GOT3 (cell line): Measurements from ENCODE around the gene PIEZO2.
"Not testable (repeated sequence)": the region's sequence is repeated elsewhere in the genome, so short reads cannot be mapped to it uniquely, and the experiment has no call there.

Experiments
- DNase-seq: peaks from one replicate; lab custom pipeline; 2025; ENCODE audit warnings: mixed read lengths; lab: John Stamatoyannopoulos, UW

Gene PIEZO2

GRCh38 chr18:10846657-10847407 is 302.5 kb downstream of the PIEZO2 start:
- DNase-seq, result no peak

- DNase-seq, result not testable (repeated sequence)
Measured at GRCh38 chr18:10846035-10846434, 303.3 kb downstream of the PIEZO2 start.

- no peak for DNase-seq
Measured at GRCh38 chr18:10843565-10843964, 305.8 kb downstream of the PIEZO2 start.

GRCh38 chr18:10842861-10843260 is 306.5 kb downstream of the PIEZO2 start:
- no peak for DNase-seq

- DNase-seq, result no peak
Measured at GRCh38 chr18:10842371-10842770, 307.0 kb downstream of the PIEZO2 start.

GRCh38 chr18:10841203-10841602 is 308.2 kb downstream of the PIEZO2 start:
- no peak for DNase-seq

- DNase-seq, result no peak
Measured at GRCh38 chr18:10840743-10841142, 308.6 kb downstream of the PIEZO2 start.

- no peak for DNase-seq
Measured at GRCh38 chr18:10839421-10839820, 309.9 kb downstream of the PIEZO2 start.

- no peak for DNase-seq
Measured at GRCh38 chr18:10838553-10838952, 310.8 kb downstream of the PIEZO2 start.

GRCh38 chr18:10834128-10834815 is 315.1 kb downstream of the PIEZO2 start:
- no peak for DNase-seq

- no peak for DNase-seq
Measured at GRCh38 chr18:10833656-10834055, 315.7 kb downstream of the PIEZO2 start.

GRCh38 chr18:10826400-10826799 is 323.0 kb downstream of the PIEZO2 start:
- no peak for DNase-seq

- DNase-seq, result no peak
Measured at GRCh38 chr18:10822456-10822855, 326.9 kb downstream of the PIEZO2 start.

GRCh38 chr18:10820681-10821080 is 328.7 kb downstream of the PIEZO2 start:
- DNase-seq, result no peak

- no peak for DNase-seq
Measured at GRCh38 chr18:10814336-10814735, 335.0 kb downstream of the PIEZO2 start.

GRCh38 chr18:10805587-10806118 is 343.7 kb downstream of the PIEZO2 start:
- no peak for DNase-seq

- DNase-seq, result no peak
Measured at GRCh38 chr18:10804126-10804525, 345.2 kb downstream of the PIEZO2 start.

GRCh38 chr18:10798727-10799550 is 350.4 kb downstream of the PIEZO2 start:
- DNase-seq, result no peak

GRCh38 chr18:10797896-10798295 is 351.5 kb downstream of the PIEZO2 start:
- no peak for DNase-seq

GRCh38 chr18:10794771-10795170 is 354.6 kb downstream of the PIEZO2 start:
- DNase-seq, result no peak

- DNase-seq, result no peak
Measured at GRCh38 chr18:10793730-10794370, 355.5 kb downstream of the PIEZO2 start.

- no peak for DNase-seq
Measured at GRCh38 chr18:10792181-10792580, 357.2 kb downstream of the PIEZO2 start.
